ENCODE data around the gene C14orf180.

GRCh38 chr14:104567957-104568225 is 11.7 kb upstream of the C14orf180 start:
- TF ChIP-seq, protein P1, sequence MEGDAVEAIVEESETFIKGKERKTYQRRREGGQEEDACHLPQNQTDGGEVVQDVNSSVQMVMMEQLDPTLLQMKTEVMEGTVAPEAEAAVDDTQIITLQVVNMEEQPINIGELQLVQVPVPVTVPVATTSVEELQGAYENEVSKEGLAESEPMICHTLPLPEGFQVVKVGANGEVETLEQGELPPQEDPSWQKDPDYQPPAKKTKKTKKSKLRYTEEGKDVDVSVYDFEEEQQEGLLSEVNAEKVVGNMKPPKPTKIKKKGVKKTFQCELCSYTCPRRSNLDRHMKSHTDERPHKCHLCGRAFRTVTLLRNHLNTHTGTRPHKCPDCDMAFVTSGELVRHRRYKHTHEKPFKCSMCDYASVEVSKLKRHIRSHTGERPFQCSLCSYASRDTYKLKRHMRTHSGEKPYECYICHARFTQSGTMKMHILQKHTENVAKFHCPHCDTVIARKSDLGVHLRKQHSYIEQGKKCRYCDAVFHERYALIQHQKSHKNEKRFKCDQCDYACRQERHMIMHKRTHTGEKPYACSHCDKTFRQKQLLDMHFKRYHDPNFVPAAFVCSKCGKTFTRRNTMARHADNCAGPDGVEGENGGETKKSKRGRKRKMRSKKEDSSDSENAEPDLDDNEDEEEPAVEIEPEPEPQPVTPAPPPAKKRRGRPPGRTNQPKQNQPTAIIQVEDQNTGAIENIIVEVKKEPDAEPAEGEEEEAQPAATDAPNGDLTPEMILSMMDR (IDR thresholded peaks at IDR 0.05): no peak
- no peak for TF ChIP-seq POLR2A (IDR thresholded peaks at IDR 0.05)
